Endodermal cell (in vitro differentiated cells): ENCODE measurements around the gene MFAP1. TPM values are rescaled to one million over a fixed set of nuclear protein-coding genes. Genes with fewer than 3 reads are reported as not detected.
A peak's percentile ranks its signal among the peaks of the same experiment; 100 is the strongest.

Experiments used
- DNase-seq: peaks from one replicate; pipeline ENCODE4 v3.0.0-alpha.2; 2017
- H3K27ac ChIP-seq: 2 replicates; pipeline ENCODE4 v1.5.1; 2013; ENCODE audit warnings: mild to moderate bottlenecking, low read depth, low read length, moderate library complexity
- H3K27me3 ChIP-seq: 2 replicates; pipeline ENCODE4 v1.6.1; 2013; ENCODE audit warnings: mild to moderate bottlenecking, low read length, moderate library complexity; ENCODE audit not compliant: insufficient read depth, control insufficient read depth, poor library complexity, severe bottlenecking
- H3K36me3 ChIP-seq: 2 replicates; pipeline ENCODE4 v1.7.0; 2013; ENCODE audit warnings: mild to moderate bottlenecking, low read length, moderate library complexity; ENCODE audit not compliant: control insufficient read depth, insufficient read depth
- H3K4me1 ChIP-seq: one replicate; pipeline ENCODE4 v1.7.0; 2013; ENCODE audit warnings: low read length; ENCODE audit not compliant: control insufficient read depth, insufficient read depth
- H3K4me3 ChIP-seq: 2 replicates; pipeline ENCODE4 v1.5.1; 2013; ENCODE audit warnings: mild to moderate bottlenecking, low read length, moderate library complexity
- H3K9ac ChIP-seq: 2 replicates; pipeline ENCODE4 v1.6.1; 2013; ENCODE audit warnings: mild to moderate bottlenecking, low read length, moderate library complexity; ENCODE audit not compliant: poor library complexity, severe bottlenecking; ENCODE audit errors: extremely low read depth
- H3K9me3 ChIP-seq: 2 replicates; pipeline ENCODE4 v1.6.1; 2013; ENCODE audit warnings: mild to moderate bottlenecking, low read length, moderate library complexity; ENCODE audit not compliant: control insufficient read depth
- H3K27ac Mint-ChIP-seq: 2 replicates; pipeline ENCODE4 v1.8.0; 2020; ENCODE audit warnings: mixed read lengths
- H3K27me3 Mint-ChIP-seq: 2 replicates; pipeline ENCODE4 v1.8.0; 2021; ENCODE audit warnings: mild to moderate bottlenecking, mixed read lengths; ENCODE audit not compliant: insufficient read depth
- H3K36me3 Mint-ChIP-seq: 2 replicates; pipeline ENCODE4 v1.8.0; 2020; ENCODE audit warnings: low read depth, mixed read lengths
- H3K4me1 Mint-ChIP-seq: 2 replicates; pipeline ENCODE4 v1.8.0; 2020; ENCODE audit warnings: mixed read lengths
- H3K4me3 Mint-ChIP-seq: 2 replicates; pipeline ENCODE4 v1.8.0; 2020; ENCODE audit warnings: mild to moderate bottlenecking, moderate library complexity, mixed read lengths
- H3K9me3 Mint-ChIP-seq: 2 replicates; pipeline ENCODE4 v1.8.0; 2020; ENCODE audit warnings: mild to moderate bottlenecking, mixed read lengths
- WGBS, 2 experiments: methylation state at CpG; one replicate each; pipeline versions ENCODE4 v1.1.5 to v1.1.7; 2013; ENCODE audit warnings: missing lambda C conversion rate in 2 of 2, mixed read lengths in 1 of 2; ENCODE audit not compliant: insufficient coverage in 1 of 2, insufficient read length in 1 of 2; 5-methylcytosine and 5-hydroxymethylcytosine counted together
- long read RNA-seq, 4 experiments: library from polyadenylated mRNA in 2 of 4; library from RNA in 1 of 4; library from capped mRNA in 1 of 4; stranded (forward) in 3 of 4; unstranded in 1 of 4; transcript quantifications; one replicate each; pipeline ENCODE4 v2.0.0, GENCODE V29; 2020 to 2021; ENCODE audit warnings: inconsistent platforms in 1 of 4
- polyA plus RNA-seq, 2 experiments: library from polyadenylated mRNA; stranded (reverse); fragments of 50-300 nt; gene quantifications; one replicate each; pipeline ENCODE4 v1.2.3, GENCODE V29; 2013
- total RNA-seq, 2 donors: library from RNA; stranded (reverse); fragmentation: NEBNext Ultra II Directional in 1 of 2; extraction: Animal tissue kit (Norgen Biotek cat#: 25700) in 1 of 2; gene quantifications; 2 replicates in 1 of 2; 3 replicates in 1 of 2; pipeline ENCODE4 v1.2.1, GENCODE V29; 2021
- TF ChIP-seq, protein P1 (sequence below): fragments of 200-600 bp; sonication (generic); conservative IDR thresholded peaks from 2 replicates; pipeline ENCODE4 v1.5.0; 2021; ENCODE audit warnings: antibody characterized with exemption, mild to moderate bottlenecking

MFAP1 gene
- 10 to 100 TPM; 35.3 to 48.5 TPM for total RNA-seq
- 38.7 TPM for polyA plus RNA-seq (2013, experiment 1 of 2)
- polyA plus RNA-seq (2013, experiment 2 of 2), result 36.3 TPM
- long read RNA-seq, experiment 1, partial matches to known transcripts, result 28 of 31 reads
- long read RNA-seq, experiment 1, other reads (novel, unspliced or antisense), result 3 of 31 reads
- long read RNA-seq, experiment 2, transcript MFAP1-201 (9 exons, 2,155 nt), result major isoform, 83 of 91 reads
- long read RNA-seq, experiment 2, partial matches to known transcripts, result 7 of 91 reads
- long read RNA-seq, experiment 2, other reads (novel, unspliced or antisense), result 1 of 91 reads
- long read RNA-seq, experiment 3, transcript MFAP1-201 (9 exons, 2,155 nt), result major isoform, 224 of 233 reads
- long read RNA-seq, experiment 3, partial matches to known transcripts, result 4 of 233 reads
- long read RNA-seq, experiment 3, other reads (novel, unspliced or antisense), result 5 of 233 reads
- long read RNA-seq, experiment 4, transcript MFAP1-201 (9 exons, 2,155 nt), result major isoform, 170 of 230 reads
- long read RNA-seq, experiment 4, partial matches to known transcripts, result 57 of 230 reads
- long read RNA-seq, experiment 4, other reads (novel, unspliced or antisense), result 3 of 230 reads

DNA sequence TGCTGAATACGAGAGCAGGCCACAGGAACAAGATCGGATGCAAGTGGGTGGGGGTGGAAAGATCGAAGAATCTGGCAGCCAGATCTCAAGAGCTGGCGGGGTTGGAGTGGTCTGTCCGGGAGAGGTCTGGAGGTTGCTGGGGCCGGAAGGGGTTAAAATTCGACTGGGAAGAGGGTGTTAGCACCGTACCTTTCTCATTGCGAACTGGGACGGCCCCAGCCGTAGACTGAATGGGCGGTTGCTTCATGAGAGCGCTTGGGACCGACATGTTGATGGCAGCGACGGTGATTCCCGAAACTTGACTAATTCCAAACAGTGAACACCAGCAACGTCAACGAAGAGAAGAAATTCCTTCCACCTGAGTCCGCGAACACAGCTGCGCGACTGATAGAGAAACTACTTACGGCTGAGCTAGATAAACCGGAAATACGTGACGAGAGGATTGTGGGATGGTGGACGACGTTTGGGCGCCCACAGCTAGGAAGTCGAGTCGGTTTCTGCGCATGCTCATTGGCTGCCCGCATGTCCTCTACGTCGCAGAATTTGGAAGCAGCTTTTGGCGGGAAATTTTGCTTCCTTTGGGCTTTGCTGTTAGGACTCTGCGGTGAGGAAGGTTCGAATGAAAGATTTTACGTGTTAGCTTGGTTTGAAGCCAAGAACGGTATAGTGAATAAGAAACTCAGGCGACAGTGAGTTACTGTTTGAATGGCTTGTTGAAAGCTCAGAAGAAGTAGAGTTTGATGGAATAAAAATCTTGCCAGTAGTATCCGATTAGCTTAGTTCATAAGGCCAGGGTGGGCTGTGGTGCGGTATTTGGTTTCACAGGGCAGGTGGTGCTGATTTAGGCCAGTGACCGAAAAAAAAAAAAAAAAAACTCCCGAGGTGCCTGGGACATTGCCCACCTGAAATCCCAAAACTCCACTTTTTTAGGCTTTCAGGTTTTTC is at the start of gene MFAP1:
MFAP1 (minus strand) TSS at position 389 of the 945 bp plus-strand sequence; CDS start at position 268, 121 bp downstream.
- peaks cover 25% of the 10 kb centered on the region for H3K36me3 Mint-ChIP-seq
- peaks cover 4% of the 10 kb centered on the region for H3K9me3 Mint-ChIP-seq
- Histone ChIP-seq H3K36me3 (peaks cover 22% of the 10 kb centered on the region), H3K27ac (no peak within 1 kb of the TSS), H3K4me1 (no peaks in the 10 kb centered on the region), H3K9me3 (peaks cover 7% of the 10 kb centered on the region), H3K27me3 (no peaks in the 10 kb centered on the region), H3K9ac (peak within 1 kb of the TSS; percentile 70), H3K4me3 (peak within 1 kb of the TSS; percentile 87)
- H3K4me1 Mint-ChIP-seq, result no peaks in the 10 kb centered on the region
- H3K4me3 Mint-ChIP-seq, result peak within 1 kb of the TSS; percentile 98
- peak; percentile 94 for DNase-seq
- WGBS, 2 experiments, result 10 to 11% methylated on average over 23 to 45 of the region's 46 CpGs
- TF ChIP-seq, protein P1, sequence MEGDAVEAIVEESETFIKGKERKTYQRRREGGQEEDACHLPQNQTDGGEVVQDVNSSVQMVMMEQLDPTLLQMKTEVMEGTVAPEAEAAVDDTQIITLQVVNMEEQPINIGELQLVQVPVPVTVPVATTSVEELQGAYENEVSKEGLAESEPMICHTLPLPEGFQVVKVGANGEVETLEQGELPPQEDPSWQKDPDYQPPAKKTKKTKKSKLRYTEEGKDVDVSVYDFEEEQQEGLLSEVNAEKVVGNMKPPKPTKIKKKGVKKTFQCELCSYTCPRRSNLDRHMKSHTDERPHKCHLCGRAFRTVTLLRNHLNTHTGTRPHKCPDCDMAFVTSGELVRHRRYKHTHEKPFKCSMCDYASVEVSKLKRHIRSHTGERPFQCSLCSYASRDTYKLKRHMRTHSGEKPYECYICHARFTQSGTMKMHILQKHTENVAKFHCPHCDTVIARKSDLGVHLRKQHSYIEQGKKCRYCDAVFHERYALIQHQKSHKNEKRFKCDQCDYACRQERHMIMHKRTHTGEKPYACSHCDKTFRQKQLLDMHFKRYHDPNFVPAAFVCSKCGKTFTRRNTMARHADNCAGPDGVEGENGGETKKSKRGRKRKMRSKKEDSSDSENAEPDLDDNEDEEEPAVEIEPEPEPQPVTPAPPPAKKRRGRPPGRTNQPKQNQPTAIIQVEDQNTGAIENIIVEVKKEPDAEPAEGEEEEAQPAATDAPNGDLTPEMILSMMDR, result no peak
- H3K27ac Mint-ChIP-seq, result peak within 1 kb of the TSS; percentile 100
- H3K27me3 Mint-ChIP-seq, result peaks cover 3% of the 10 kb centered on the region

GRCh38 chr15:43873651-43874050 is 49.2 kb upstream of the MFAP1 start:
- WGBS, 2 experiments, result 93 to 96% methylated on average over 10 of the region's 10 CpGs
- Histone ChIP-seq H3K9me3 (no peaks in the 10 kb centered on the region), H3K9ac (no peak overlapping the region), H3K36me3 (peaks cover 5% of the 10 kb centered on the region), H3K27me3 (no peaks in the 10 kb centered on the region), H3K4me1 (no peaks in the 10 kb centered on the region), H3K4me3 (no peak overlapping the region), H3K27ac (no peak overlapping the region)
- Mint-ChIP-seq H3K9me3 (no peaks in the 10 kb centered on the region), H3K27me3 (no peaks in the 10 kb centered on the region), H3K27ac (no peak overlapping the region), H3K4me3 (no peak overlapping the region), H3K4me1 (no peaks in the 10 kb centered on the region), H3K36me3 (peaks cover 5% of the 10 kb centered on the region)
- no peak for DNase-seq
- TF ChIP-seq, protein P1, result no peak

- WGBS, 2 experiments, result 73 to 78% methylated on average over 4 to 5 of the region's 6 CpGs
- no peak overlapping the region for H3K9ac ChIP-seq
- Mint-ChIP-seq H3K27ac (no peak overlapping the region), H3K9me3 (no peaks in the 10 kb centered on the region), H3K4me1 (no peaks in the 10 kb centered on the region), H3K36me3 (peaks cover 6% of the 10 kb centered on the region), H3K4me3 (no peak overlapping the region), H3K27me3 (no peaks in the 10 kb centered on the region)
- TF ChIP-seq, protein P1, result peak; percentile 85
- peak; percentile 82 for DNase-seq
- peaks cover 10% of the 10 kb centered on the region for H3K36me3 ChIP-seq
- no peaks in the 10 kb centered on the region for H3K9me3 ChIP-seq
- no peaks in the 10 kb centered on the region for H3K4me1 ChIP-seq
- H3K27ac ChIP-seq, result no peak overlapping the region
- H3K4me3 ChIP-seq, result no peak overlapping the region
- no peaks in the 10 kb centered on the region for H3K27me3 ChIP-seq
Measured at GRCh38 chr15:43872416-43873020, 48.0 kb upstream of the MFAP1 start.
